H9 (cell line): ENCODE data around the gene YAP1. TPM values are rescaled to one million over a fixed set of nuclear protein-coding genes. Genes with fewer than 3 reads are reported as not detected.
A peak's percentile ranks its signal among the peaks of the same experiment; 100 is the strongest.

Experiments used
- DNase-seq: peaks from one replicate; pipeline ENCODE4 v3.0.0-alpha.2; 2017
- H2AFZ ChIP-seq: one replicate; pipeline ENCODE4 v1.6.1; 2013; ENCODE audit warnings: mild to moderate bottlenecking, low read length, control low read depth, moderate library complexity
- H2AK5ac ChIP-seq: 2 replicates; pipeline ENCODE4 v1.6.1; 2013; ENCODE audit warnings: low read length, control low read depth, mixed read lengths; ENCODE audit not compliant: insufficient read length
- H2BK120ac ChIP-seq: one replicate; pipeline ENCODE4 v1.6.1; 2013; ENCODE audit warnings: low read depth, mild to moderate bottlenecking, low read length, control low read depth, inconsistent platforms; ENCODE audit not compliant: poor library complexity, severe bottlenecking
- H2BK12ac ChIP-seq: 2 replicates; pipeline ENCODE4 v1.6.1; 2013; ENCODE audit warnings: low read length, control low read depth, mixed read lengths, low read depth; ENCODE audit not compliant: insufficient read length
- H2BK15ac ChIP-seq: 2 replicates; pipeline ENCODE4 v1.6.1; 2013; ENCODE audit warnings: low read depth, low read length, control low read depth
- H2BK20ac ChIP-seq: one replicate; pipeline ENCODE4 v1.6.1; 2013; ENCODE audit warnings: low read depth, mild to moderate bottlenecking, low read length, control low read depth, inconsistent platforms; ENCODE audit not compliant: poor library complexity, severe bottlenecking
- H2BK5ac ChIP-seq: 2 replicates; pipeline ENCODE4 v1.6.1; 2013; ENCODE audit warnings: low read length, control low read depth, mixed read lengths; ENCODE audit not compliant: insufficient read length
- H3K14ac ChIP-seq: 2 replicates; pipeline ENCODE4 v1.6.1; 2013; ENCODE audit warnings: low read length, control low read depth; ENCODE audit not compliant: insufficient read depth
- H3K18ac ChIP-seq: 2 replicates; pipeline ENCODE4 v1.6.1; 2013; ENCODE audit warnings: low read depth, mild to moderate bottlenecking, mixed read lengths, low read length, control low read depth; ENCODE audit not compliant: insufficient read length
- H3K23ac ChIP-seq: 2 replicates; pipeline ENCODE4 v1.6.1; 2013; ENCODE audit warnings: low read length, control low read depth, mixed read lengths, low read depth; ENCODE audit not compliant: insufficient read length
- H3K23me2 ChIP-seq: 2 replicates; pipeline ENCODE4 v1.6.1; 2013; ENCODE audit warnings: low read depth, mild to moderate bottlenecking, mixed read lengths, low read length, control low read depth; ENCODE audit not compliant: insufficient read length, poor library complexity, severe bottlenecking
- H3K27ac ChIP-seq: 2 replicates; pipeline ENCODE4 v1.5.1; 2013; ENCODE audit warnings: low read length, control low read depth, mixed read lengths, low read depth; ENCODE audit not compliant: insufficient read length
- H3K27me3 ChIP-seq: 2 replicates; pipeline ENCODE4 v1.6.1; 2013; ENCODE audit warnings: low read length, control low read depth, inconsistent platforms; ENCODE audit not compliant: insufficient read depth
- H3K4ac ChIP-seq: 2 replicates; pipeline ENCODE4 v1.6.1; 2013; ENCODE audit warnings: low read depth, mild to moderate bottlenecking, control low read depth, inconsistent platforms, low read length, moderate library complexity
- H3K4me1 ChIP-seq: 2 replicates; pipeline ENCODE4 v1.6.1; 2013; ENCODE audit warnings: low read length, control low read depth, inconsistent platforms; ENCODE audit not compliant: insufficient read depth
- H3K4me2 ChIP-seq: 2 replicates; pipeline ENCODE4 v1.6.1; 2013; ENCODE audit warnings: low read length, control low read depth, mixed read lengths; ENCODE audit not compliant: insufficient read length, insufficient read depth
- H3K56ac ChIP-seq: 2 replicates; pipeline ENCODE4 v1.6.1; 2013; ENCODE audit warnings: low read depth, mild to moderate bottlenecking, mixed read lengths, low read length, control low read depth; ENCODE audit not compliant: insufficient read length
- H3K79me1 ChIP-seq: 2 replicates; pipeline ENCODE4 v1.6.1; 2013; ENCODE audit warnings: low read depth, mild to moderate bottlenecking, moderate library complexity, low read length, control low read depth, inconsistent platforms; ENCODE audit not compliant: insufficient read depth, poor library complexity, severe bottlenecking
- H3K79me2 ChIP-seq: 2 replicates; pipeline ENCODE4 v1.6.1; 2013; ENCODE audit warnings: low read length, control low read depth, inconsistent platforms; ENCODE audit not compliant: insufficient read depth
- H3K9ac ChIP-seq: 2 replicates; pipeline ENCODE4 v1.6.1; 2013; ENCODE audit warnings: low read length, control low read depth, mixed read lengths; ENCODE audit not compliant: insufficient read length; ENCODE audit errors: extremely low read depth
- H3K9me3 ChIP-seq: one replicate; pipeline ENCODE4 v1.6.1; 2013; ENCODE audit warnings: low read depth, low read length, inconsistent platforms; ENCODE audit not compliant: control insufficient read depth
- H3T11ph ChIP-seq: one replicate; pipeline ENCODE4 v1.6.1; 2013; ENCODE audit warnings: mild to moderate bottlenecking, low read length, control low read depth, inconsistent platforms
- H4K20me1 ChIP-seq: one replicate; pipeline ENCODE4 v1.6.1; 2013; ENCODE audit not compliant: control insufficient read depth, insufficient read length, insufficient read depth
- H4K5ac ChIP-seq: 2 replicates; pipeline ENCODE4 v1.6.1; 2013; ENCODE audit warnings: low read depth, mild to moderate bottlenecking, mixed read lengths, low read length, control low read depth; ENCODE audit not compliant: insufficient read length
- H4K8ac ChIP-seq: replicated peaks from 2 replicates; pipeline ENCODE4 v1.6.1; 2013; ENCODE audit warnings: low read length, control low read depth, mixed read lengths, low read depth; ENCODE audit not compliant: insufficient read length
- H4K91ac ChIP-seq: 2 replicates; pipeline ENCODE4 v1.6.1; 2013; ENCODE audit warnings: low read depth, mild to moderate bottlenecking, moderate library complexity, mixed read lengths, low read length, control low read depth; ENCODE audit not compliant: insufficient read length
- H3K27ac Mint-ChIP-seq, 3 experiments: 2 replicates in 2 of 3; 3 replicates in 1 of 3; pipeline ENCODE4 v1.8.0; 2020 to 2021; ENCODE audit warnings: mixed read lengths in 3 of 3, mild to moderate bottlenecking in 1 of 3, moderate library complexity in 1 of 3
- H3K27me3 Mint-ChIP-seq: 2 replicates; pipeline ENCODE4 v1.8.0; 2021; ENCODE audit warnings: low read depth, mild to moderate bottlenecking, moderate library complexity, mixed read lengths
- H3K36me3 Mint-ChIP-seq, 3 experiments: 2 replicates in 2 of 3; 3 replicates in 1 of 3; pipeline ENCODE4 v1.8.0; 2020 to 2021; ENCODE audit warnings: low read depth in 3 of 3, mixed read lengths in 3 of 3; ENCODE audit not compliant: insufficient read depth in 1 of 3
- H3K4me1 Mint-ChIP-seq, 2 experiments: 2 replicates each; pipeline ENCODE4 v1.8.0; 2020; ENCODE audit warnings: mixed read lengths in 2 of 2
- H3K4me3 Mint-ChIP-seq, 2 experiments: 2 replicates in 1 of 2; 3 replicates in 1 of 2; pipeline ENCODE4 v1.8.0; 2020 to 2021; ENCODE audit warnings: mild to moderate bottlenecking in 2 of 2, mixed read lengths in 2 of 2, moderate library complexity in 1 of 2
- H3K9me3 Mint-ChIP-seq, 2 experiments: 2 replicates in 1 of 2; 3 replicates in 1 of 2; pipeline ENCODE4 v1.8.0; 2020; ENCODE audit warnings: mild to moderate bottlenecking in 2 of 2, mixed read lengths in 2 of 2, moderate library complexity in 1 of 2
- CTCF ChIP-seq: fragments of 200-600 bp; sonication (generic); conservative IDR thresholded peaks from 3 replicates; pipeline ENCODE4 v1.8.0; 2021; ENCODE audit warnings: antibody characterized with exemption, mild to moderate bottlenecking
- WGBS: extraction: QIAGEN DNeasy Blood & Tissue Kit; methylation state at CpG from one replicate; pipeline ENCODE4 v1.1.7; 2013; ENCODE audit warnings: missing lambda C conversion rate, low lambda C conversion rate, mixed read lengths; ENCODE audit not compliant: insufficient read length; ENCODE audit errors: extremely low coverage; 5-methylcytosine and 5-hydroxymethylcytosine counted together
- total RNA-seq: library from RNA; stranded (reverse); gene quantifications from 2 replicates; pipeline ENCODE4 v1.2.1, GENCODE V29; 2021

YAP1 gene
- total RNA-seq, 1 experiment from 2014 or later, result 124 TPM

- Mint-ChIP-seq H3K4me3 (no peak overlapping the region), H3K4me1 (peaks cover 79 to 87% of the 10 kb centered on the region in 2 experiments), H3K27ac (peak overlapping the region; percentile 72 to 82 (median 79); a peak in 5 of 7 replicates), H3K27me3 (no peaks in the 10 kb centered on the region), H3K36me3 (peaks cover 19 to 33% (median 28%) of the 10 kb centered on the region in 3 experiments), H3K9me3 (peaks cover 0 to 4% of the 10 kb centered on the region in 2 experiments; a peak in 1 of 5 replicates)
- Histone ChIP-seq H3K4me2 (no peak overlapping the region), H2AFZ (no peak overlapping the region), H4K91ac (no peak overlapping the region), H3K14ac (no peak overlapping the region), H2BK20ac (no peak overlapping the region), H3K9ac (no peak overlapping the region), H3K56ac (no peak overlapping the region), H3K23me2 (no peaks in the 10 kb centered on the region), H3K23ac (no peak overlapping the region), H3K9me3 (no peaks in the 10 kb centered on the region), H2BK5ac (no peak overlapping the region), H3K27me3 (no peaks in the 10 kb centered on the region), H3K4me1 (peaks cover 8% of the 10 kb centered on the region), H3K79me2 (no peaks in the 10 kb centered on the region), H3K27ac (no peak overlapping the region), H3K79me1 (no peaks in the 10 kb centered on the region), H3K4ac (no peak overlapping the region), H2AK5ac (no peak overlapping the region), H3K18ac (no peak overlapping the region), H2BK15ac (no peak overlapping the region), H4K8ac (no peak overlapping the region), H2BK12ac (no peak overlapping the region), H4K5ac (no peak overlapping the region), H2BK120ac (no peak overlapping the region), H4K20me1 (no peaks in the 10 kb centered on the region), H3T11ph (no peak overlapping the region)
- no peak for TF ChIP-seq CTCF
- WGBS, result no CpG with 5 or more reads among the region's 4 CpGs
- no peak for DNase-seq
Observed at GRCh38 chr11:102205805-102206204, 95.6 kb downstream of the YAP1 start.
